Body of pancreas (tissue), 4 donors: Measurements from ENCODE around the gene ASB10.

Experiments used
- CTCF ChIP-seq, 7 experiments: fragments of 450-650 bp in 4 of 7; fragments of 200-600 bp in 3 of 7; sonication (generic) in 3 of 7; IDR thresholded peaks; one replicate each; pipeline ENCODE4 v1.5.1; 2016 to 2019; ENCODE audit warnings: antibody characterized with exemption in 7 of 7
- POLR2A ChIP-seq, 3 donors: fragments of 450-650 bp; IDR thresholded peaks; one replicate each; pipeline ENCODE4 v1.6.1; 2016; ENCODE audit warnings: antibody characterized with exemption in 3 of 3, mild to moderate bottlenecking in 2 of 3

GRCh38 chr7:151185762-151186639, 1.0 kb downstream of the ASB10 start:
- no peak for TF ChIP-seq POLR2A (IDR thresholded peaks at IDR 0.05)
- TF ChIP-seq CTCF (IDR thresholded peaks at IDR 0.05), result no peak
